Mucosa of descending colon (tissue), 3 donors: Measurements from ENCODE around the gene ANKRD13D. TPM values are rescaled to one million over a fixed set of nuclear protein-coding genes. Genes with fewer than 3 reads are reported as not detected.

Experiments
- ATAC-seq: fragments of 200-7000 bp; cut with Tn5 transposase; one replicate; pipeline ENCODE4 v1.9.1; 2020; ENCODE audit warnings: mild to moderate bottlenecking, moderate library complexity
- DNase-seq, 3 donors: peaks; one replicate each; pipeline ENCODE4 v3.0.0-alpha.2; 2020
- H3K36me3 ChIP-seq: fragments of 200-600 bp; one replicate; pipeline ENCODE4 v1.8.0; 2021; ENCODE audit warnings: low read depth, mild to moderate bottlenecking
- H3K4me1 ChIP-seq: fragments of 200-600 bp; one replicate; pipeline ENCODE4 v1.8.0; 2021; ENCODE audit warnings: low read depth, mild to moderate bottlenecking
- H3K4me3 ChIP-seq: fragments of 200-600 bp; one replicate; pipeline ENCODE4 v1.8.0; 2021; ENCODE audit warnings: mild to moderate bottlenecking
- H3K9me3 ChIP-seq: fragments of 200-600 bp; one replicate; pipeline ENCODE4 v1.8.0; 2021; ENCODE audit warnings: mild to moderate bottlenecking
- intact Hi-C, 2 donors: fragments of 100-400 bp; cut with DNase I in 1 of 2; cut with micrococcal nuclease in 1 of 2; formaldehyde crosslinking; loops; one replicate each; pipeline versions ENCODE4 v1.11.0 to v1.11.1; 2022; cut with DNase I, micrococcal nuclease
- total RNA-seq, 3 donors: library from RNA; stranded (reverse); fragmentation: NEBNext Ultra II Directional in 2 of 3; extraction: Animal tissue kit (Norgen Biotek cat#: 25700) in 2 of 3; gene quantifications; one replicate each; pipeline versions ENCODE4 v1.2.1 to v1.2.4, GENCODE V29; 2021 to 2023
- TF ChIP-seq, protein P1 (sequence below): fragments of 200-600 bp; IDR thresholded peaks from one replicate; pipeline ENCODE4 v1.8.0; 2022; ENCODE audit warnings: antibody characterized with exemption, mild to moderate bottlenecking
- donor health status: DM: no; HTN: no; CAD: no; lungs with moderate emphysema.
- donor health status: DM: no; HTN: no; CAD: no.
- donor health status: DM: no; HTN: yes; CAD: no.

The ANKRD13D gene
- total RNA-seq, 3 donors from 2014 or later = 20.0 to 46.3 (median 26.7) TPM

DNA sequence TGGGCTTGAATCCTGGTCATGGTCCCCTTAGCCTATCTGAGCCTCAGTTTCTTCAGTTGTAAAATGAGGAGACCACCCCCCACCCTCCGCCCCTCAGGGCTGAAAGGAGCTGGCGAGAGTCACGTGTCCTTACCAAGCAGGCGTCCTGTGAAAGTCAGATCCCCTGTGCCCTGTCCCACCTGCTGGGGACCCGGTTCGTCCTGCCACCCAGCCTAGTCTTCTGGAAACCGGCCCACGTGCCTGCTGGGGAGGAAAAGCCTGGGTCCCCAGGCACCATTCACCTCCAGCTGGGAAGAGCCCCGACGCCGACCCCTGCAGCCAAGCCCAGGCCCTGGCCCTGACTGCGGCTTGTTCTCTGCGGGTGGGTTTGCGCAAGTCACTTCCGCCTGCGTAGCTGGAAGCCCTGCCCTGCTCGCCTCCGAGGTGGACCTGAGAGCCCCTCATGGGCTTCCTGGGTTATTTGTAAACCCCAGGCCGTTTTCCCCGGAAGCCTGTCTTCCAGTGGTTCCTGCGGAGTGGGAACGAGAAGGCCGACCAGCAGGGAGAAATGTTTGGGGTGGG lies 13.5 kb downstream of the ANKRD13D start:
- ATAC-seq = peak; percentile 57
- intact Hi-C loops = no loop called here
- Histone ChIP-seq H3K4me3 (peak overlapping the region; percentile 96), H3K9me3 (no peaks in the 10 kb centered on the region), H3K36me3 (no peaks in the 10 kb centered on the region), H3K4me1 (peaks cover 11% of the 10 kb centered on the region)
- peak; percentile 65 to 77 (median 74) for DNase-seq
- TF ChIP-seq, protein P1, sequence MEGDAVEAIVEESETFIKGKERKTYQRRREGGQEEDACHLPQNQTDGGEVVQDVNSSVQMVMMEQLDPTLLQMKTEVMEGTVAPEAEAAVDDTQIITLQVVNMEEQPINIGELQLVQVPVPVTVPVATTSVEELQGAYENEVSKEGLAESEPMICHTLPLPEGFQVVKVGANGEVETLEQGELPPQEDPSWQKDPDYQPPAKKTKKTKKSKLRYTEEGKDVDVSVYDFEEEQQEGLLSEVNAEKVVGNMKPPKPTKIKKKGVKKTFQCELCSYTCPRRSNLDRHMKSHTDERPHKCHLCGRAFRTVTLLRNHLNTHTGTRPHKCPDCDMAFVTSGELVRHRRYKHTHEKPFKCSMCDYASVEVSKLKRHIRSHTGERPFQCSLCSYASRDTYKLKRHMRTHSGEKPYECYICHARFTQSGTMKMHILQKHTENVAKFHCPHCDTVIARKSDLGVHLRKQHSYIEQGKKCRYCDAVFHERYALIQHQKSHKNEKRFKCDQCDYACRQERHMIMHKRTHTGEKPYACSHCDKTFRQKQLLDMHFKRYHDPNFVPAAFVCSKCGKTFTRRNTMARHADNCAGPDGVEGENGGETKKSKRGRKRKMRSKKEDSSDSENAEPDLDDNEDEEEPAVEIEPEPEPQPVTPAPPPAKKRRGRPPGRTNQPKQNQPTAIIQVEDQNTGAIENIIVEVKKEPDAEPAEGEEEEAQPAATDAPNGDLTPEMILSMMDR = no peak

DNA sequence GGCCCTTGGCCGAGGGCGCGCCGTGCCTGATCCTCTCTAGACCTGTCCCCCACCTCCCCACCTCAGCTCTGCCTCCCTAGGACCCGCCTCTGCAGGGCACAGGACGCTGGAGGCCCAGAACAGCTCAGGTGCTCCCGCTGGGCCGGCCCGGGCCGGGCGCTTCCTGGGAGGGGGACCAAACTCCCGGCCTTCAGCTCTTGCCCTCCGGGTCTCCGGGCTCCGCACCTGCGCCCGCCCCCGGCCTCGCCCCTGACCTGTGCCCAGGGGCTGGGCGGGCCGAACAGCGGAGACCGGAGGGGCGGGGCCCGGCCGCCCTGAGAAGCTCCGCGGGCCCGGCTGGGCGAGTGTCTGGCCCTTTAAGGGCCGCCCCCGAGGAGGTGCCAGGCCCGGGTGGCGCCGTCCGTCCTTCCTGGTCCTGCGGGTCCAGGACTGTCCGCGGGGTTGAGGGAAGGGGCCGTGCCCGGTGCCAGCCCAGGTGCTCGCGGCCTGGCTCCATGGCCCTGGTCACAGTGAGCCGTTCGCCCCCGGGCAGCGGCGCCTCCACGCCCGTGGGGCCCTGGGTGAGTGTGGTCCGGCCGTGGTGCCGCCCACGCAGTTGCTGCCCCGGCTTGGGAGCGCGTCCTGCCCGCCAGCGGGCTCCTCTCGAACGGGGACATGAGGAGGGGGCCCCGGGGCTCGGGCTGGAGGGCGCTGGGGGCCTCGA lies 14.2 kb downstream of the ANKRD13D start, which contains the start of gene SSH3:
Gene SSH3 (plus strand): TSS at position 399 of the 703 bp plus-strand sequence. CDS start 96 bp downstream, at position 495.
- no peaks in the 10 kb centered on the region for H3K9me3 ChIP-seq
- TF ChIP-seq, protein P1 = no peak
- intact Hi-C loops = no loop called here
- H3K4me3 ChIP-seq = peak within 1 kb of the TSS; percentile 96
- H3K36me3 ChIP-seq = no peaks in the 10 kb centered on the region
- DNase-seq = peak; percentile 90 to 93 (median 92)
- peak; percentile 91 for ATAC-seq
- H3K4me1 ChIP-seq = peaks cover 11% of the 10 kb centered on the region

DNA sequence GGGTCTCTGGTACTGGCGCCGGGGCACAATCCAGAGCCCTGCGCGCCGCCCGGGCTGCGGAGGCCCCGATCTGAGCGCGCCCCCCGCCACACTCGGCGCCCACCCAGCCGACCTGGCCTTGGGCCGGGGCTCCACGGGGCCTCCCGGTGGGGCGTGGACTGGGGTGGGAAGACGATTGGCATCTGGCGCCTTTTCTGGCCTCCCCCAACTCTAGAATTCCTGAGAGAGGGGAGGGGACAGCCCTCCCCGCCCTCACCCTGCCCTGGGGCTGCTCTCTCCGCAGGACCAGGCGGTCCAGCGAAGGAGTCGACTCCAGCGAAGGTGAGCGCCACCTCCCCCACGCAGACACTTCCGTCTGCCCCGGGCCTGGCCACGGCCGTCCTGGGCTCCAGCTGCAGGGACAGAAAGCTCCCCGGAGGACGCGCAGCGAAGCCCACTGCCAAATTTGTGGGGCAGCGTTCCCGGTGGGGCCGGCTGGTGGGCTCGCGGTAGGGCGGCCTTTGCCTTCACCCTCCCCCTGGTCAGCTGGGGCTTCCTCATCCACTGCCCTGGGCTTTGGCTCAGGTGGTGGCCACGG lies 14.8 kb downstream of the ANKRD13D start:
- no peaks in the 10 kb centered on the region for H3K36me3 ChIP-seq
- peak; percentile 51 to 78 (median 70) for DNase-seq
- peaks cover 11% of the 10 kb centered on the region for H3K4me1 ChIP-seq
- H3K9me3 ChIP-seq = no peaks in the 10 kb centered on the region
- intact Hi-C loops = no loop called here
- TF ChIP-seq, protein P1 = no peak
- peak; percentile 55 for ATAC-seq
- peak overlapping the region; percentile 96 for H3K4me3 ChIP-seq

DNA sequence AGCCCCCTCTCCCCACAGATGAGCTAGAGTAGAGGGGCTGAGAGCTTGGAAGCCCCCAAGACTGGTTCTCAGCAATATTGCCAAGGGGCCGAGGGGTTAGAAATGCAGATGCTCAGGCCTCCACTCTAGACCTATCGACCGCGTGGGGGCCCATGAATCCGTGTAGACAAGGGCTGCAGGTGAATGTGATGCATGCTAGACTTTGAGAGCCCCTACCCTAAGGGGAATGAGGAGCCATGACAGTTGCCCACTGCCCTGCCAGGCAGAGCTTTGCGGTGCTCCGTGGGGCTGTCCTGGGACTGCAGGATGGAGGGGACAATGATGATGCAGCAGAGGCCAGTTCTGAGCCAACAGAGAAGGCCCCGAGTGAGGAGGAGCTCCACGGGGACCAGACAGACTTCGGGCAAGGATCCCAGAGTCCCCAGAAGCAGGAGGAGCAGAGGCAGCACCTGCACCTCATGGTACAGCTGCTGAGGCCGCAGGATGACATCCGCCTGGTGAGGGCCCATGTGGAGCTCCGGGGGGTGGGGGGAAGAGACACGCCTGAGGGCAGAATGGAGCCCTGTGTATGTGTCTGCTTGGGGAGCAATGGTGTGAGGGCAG lies 15.5 kb downstream of the ANKRD13D start:
- peaks cover 11% of the 10 kb centered on the region for H3K4me1 ChIP-seq
- peak overlapping the region; percentile 96 for H3K4me3 ChIP-seq
- DNase-seq (peak in 2 of 3 donors; percentile 37 to 49), ATAC-seq (no peak)
- TF ChIP-seq, protein P1 = no peak
- no peaks in the 10 kb centered on the region for H3K36me3 ChIP-seq
- intact Hi-C loops = no loop called here
- H3K9me3 ChIP-seq = no peaks in the 10 kb centered on the region

DNA sequence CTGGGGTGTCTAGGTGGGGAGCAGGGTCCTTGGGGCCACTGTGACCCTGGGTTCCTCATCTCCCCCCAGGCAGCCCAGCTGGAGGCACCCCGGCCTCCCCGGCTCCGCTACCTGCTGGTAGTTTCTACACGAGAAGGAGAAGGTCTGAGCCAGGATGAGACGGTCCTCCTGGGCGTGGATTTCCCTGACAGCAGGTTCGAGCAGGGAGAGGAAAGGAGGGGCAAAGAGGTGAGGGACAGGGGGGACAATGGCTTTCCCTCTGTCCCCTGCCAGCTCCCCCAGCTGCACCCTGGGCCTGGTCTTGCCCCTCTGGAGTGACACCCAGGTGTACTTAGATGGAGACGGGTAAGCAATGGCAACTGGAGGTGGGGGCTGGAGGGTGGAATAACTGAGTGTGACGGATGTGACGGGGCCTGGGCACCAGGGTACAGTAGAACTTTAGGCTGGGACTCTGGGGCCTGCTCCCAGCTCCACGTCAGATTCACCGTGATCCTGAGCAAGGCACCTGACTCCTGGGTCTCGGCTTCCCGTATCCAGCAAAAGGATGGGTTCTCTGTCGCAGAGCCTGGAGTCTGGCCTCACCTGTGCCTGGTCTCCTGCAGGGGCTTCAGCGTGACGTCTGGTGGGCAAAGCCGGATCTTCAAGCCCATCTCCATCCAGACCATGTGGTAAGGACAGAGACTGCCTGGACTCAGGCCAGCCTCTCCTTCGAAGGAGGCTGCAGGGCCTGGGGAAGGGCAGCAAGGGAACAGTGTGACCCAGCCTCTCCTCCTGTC lies 17.9 kb downstream of the ANKRD13D start:
- H3K9me3 ChIP-seq = no peaks in the 10 kb centered on the region
- TF ChIP-seq, protein P1 = no peak
- intact Hi-C loops = no loop called here
- no peak overlapping the region for H3K4me3 ChIP-seq
- H3K36me3 ChIP-seq = no peaks in the 10 kb centered on the region
- DNase-seq (peak in 1 of 3 donors; percentile 32), ATAC-seq (no peak)
- peaks cover 6% of the 10 kb centered on the region for H3K4me1 ChIP-seq
